ENCODE measurements around the gene RFX4.
"Not testable (repeated sequence)": the region's sequence is repeated elsewhere in the genome, so short reads cannot be mapped to it uniquely, and the experiment has no call there.

RFX4 gene

GRCh38 chr12:106692896-106693820 lies 110.4 kb downstream of the RFX4 start:
- no peak for DNase-seq (ENCODE audit: low spot score)

- no peak for DNase-seq (ENCODE audit: low spot score)
Observed at GRCh38 chr12:106696071-106696470, 113.3 kb downstream of the RFX4 start.

GRCh38 chr12:106696681-106697417 lies 114.0 kb downstream of the RFX4 start:
- no peak for DNase-seq (ENCODE audit: low spot score)

GRCh38 chr12:106704081-106704480 lies 121.3 kb downstream of the RFX4 start:
- no peak for DNase-seq (ENCODE audit: low spot score)

GRCh38 chr12:106705971-106706370 lies 123.2 kb downstream of the RFX4 start:
- no peak for DNase-seq (ENCODE audit: low spot score)

GRCh38 chr12:106709068-106709511 lies 126.3 kb downstream of the RFX4 start:
- no peak for DNase-seq (ENCODE audit: low spot score)

- no peak for DNase-seq (ENCODE audit: low spot score)
Observed at GRCh38 chr12:106710143-106710893, 127.5 kb downstream of the RFX4 start.

GRCh38 chr12:106711316-106711715 lies 128.5 kb downstream of the RFX4 start:
- no peak for DNase-seq (ENCODE audit: low spot score)

GRCh38 chr12:106712768-106713167 lies 130.0 kb downstream of the RFX4 start:
- no peak for DNase-seq (ENCODE audit: low spot score)

- no peak for DNase-seq (ENCODE audit: low spot score)
Observed at GRCh38 chr12:106714926-106715325, 132.1 kb downstream of the RFX4 start.

- no peak for DNase-seq (ENCODE audit: low spot score)
Observed at GRCh38 chr12:106715582-106715981, 132.8 kb downstream of the RFX4 start.

- DNase-seq (ENCODE audit: low spot score) = no peak
Observed at GRCh38 chr12:106717673-106718072, 134.9 kb downstream of the RFX4 start.

- DNase-seq (ENCODE audit: low spot score) = no peak
Observed at GRCh38 chr12:106719879-106720278, 137.1 kb downstream of the RFX4 start.

GRCh38 chr12:106720696-106721095 lies 137.9 kb downstream of the RFX4 start:
- DNase-seq (ENCODE audit: low spot score) = no peak

GRCh38 chr12:106721915-106722314 lies 139.1 kb downstream of the RFX4 start:
- no peak for DNase-seq (ENCODE audit: low spot score)

GRCh38 chr12:106722837-106723236 lies 140.0 kb downstream of the RFX4 start:
- no peak for DNase-seq (ENCODE audit: low spot score)

- DNase-seq (ENCODE audit: low spot score) = no peak
Observed at GRCh38 chr12:106723416-106723815, 140.6 kb downstream of the RFX4 start.

- DNase-seq (ENCODE audit: low spot score) = no peak
Observed at GRCh38 chr12:106724116-106724515, 141.3 kb downstream of the RFX4 start.

GRCh38 chr12:106724934-106725333 lies 142.1 kb downstream of the RFX4 start:
- no peak for DNase-seq (ENCODE audit: low spot score)

GRCh38 chr12:106726603-106727202 lies 143.9 kb downstream of the RFX4 start:
- not testable (repeated sequence) for DNase-seq (ENCODE audit: low spot score)

- DNase-seq (ENCODE audit: low spot score) = no peak
Observed at GRCh38 chr12:106729611-106730010, 146.8 kb downstream of the RFX4 start.

GRCh38 chr12:106732890-106733289 lies 150.1 kb downstream of the RFX4 start:
- no peak for DNase-seq (ENCODE audit: low spot score)

Data from CD4-positive, alpha-beta T cell treated with Interleukin-6 at 100 ng/mL for 8 hours (primary cell).